HG02763 (cell line): ENCODE measurements around the gene SCFD2.
"Not testable (repeated sequence)": the region's sequence is repeated elsewhere in the genome, so short reads cannot be mapped to it uniquely, and the experiment has no call there.

ENCODE experiments used
- ATAC-seq: cut with Tn5 transposase; IDR thresholded peaks from one replicate; pipeline ENCODE4 v1.9.1; 2021; ENCODE audit warnings: mild to moderate bottlenecking, moderate library complexity; ENCODE audit not compliant: unreplicated experiment

The SCFD2 gene

DNA sequence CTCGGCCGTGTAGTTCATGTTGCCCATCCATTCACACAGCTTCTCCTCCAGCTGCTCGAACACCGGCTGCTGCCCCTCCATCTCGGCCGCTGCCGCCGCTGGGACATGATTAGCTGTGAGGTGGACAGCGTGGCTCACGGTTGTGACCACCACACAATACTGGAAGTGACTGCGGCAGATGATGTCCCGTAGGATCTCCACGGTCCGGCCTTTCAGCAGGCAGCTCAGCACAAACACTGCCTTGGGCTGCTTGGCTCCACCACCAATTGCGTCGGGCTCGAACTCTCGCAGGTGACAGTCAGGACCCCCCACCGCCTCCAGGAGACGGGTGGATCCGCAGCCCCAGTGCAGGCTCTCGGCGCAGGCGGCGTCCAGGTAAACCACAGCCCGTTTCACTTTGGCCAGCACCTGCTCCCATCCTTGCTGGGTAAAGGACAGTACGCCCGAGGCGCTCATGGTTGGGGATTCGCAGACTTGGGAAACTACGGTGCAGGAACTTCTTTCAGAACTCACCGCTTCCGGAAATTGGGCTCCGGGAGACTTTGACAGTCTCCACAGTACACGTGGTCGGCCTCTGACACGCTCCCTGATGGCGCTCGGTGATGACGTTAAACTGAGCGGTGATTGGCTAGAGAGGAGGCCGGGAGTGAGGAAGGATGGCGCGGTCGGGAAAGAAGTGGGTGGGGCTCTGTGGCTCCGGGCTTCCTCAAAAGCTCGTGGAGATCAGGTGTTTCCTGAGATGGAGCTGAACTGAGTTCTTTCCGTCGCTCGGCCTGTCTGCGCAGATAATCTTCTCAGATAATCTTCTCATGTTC lies at the start of gene SCFD2:
TSS of gene SCFD2 (minus strand) at position 576 of the 815 bp plus-strand sequence.
- peak; percentile 99 for ATAC-seq

GRCh38 chr4:53409479-53409878 lies 43.6 kb upstream of the SCFD2 start:
- not testable (repeated sequence) for ATAC-seq

- ATAC-seq: no peak
These were observed 14.4 kb upstream of the SCFD2 start for GRCh38 chr4:53380221-53380620.

DNA sequence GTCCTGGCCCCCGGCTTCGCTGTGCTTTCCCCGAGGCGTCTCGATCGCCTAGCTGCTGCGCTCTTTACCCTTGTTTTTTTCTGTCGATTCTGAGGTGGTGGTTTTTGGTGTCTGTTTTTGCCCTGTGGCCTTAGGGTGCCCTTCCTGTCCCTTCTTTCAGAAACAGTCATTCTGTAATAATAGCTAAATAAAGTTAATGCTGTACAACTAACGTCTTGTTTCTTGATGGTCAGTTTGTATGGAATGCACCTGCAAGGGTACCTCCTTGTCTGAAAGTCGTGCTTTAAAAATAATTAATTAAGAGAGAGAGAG lies 12.3 kb upstream of the SCFD2 start:
- no peak for ATAC-seq

GRCh38 chr4:53377319-53378170 lies 11.7 kb upstream of the SCFD2 start, which contains the start of gene FIP1L1:
TSS of gene FIP1L1 (plus strand) at chr4:53377641. CDS start at chr4:53377839, 198 bp downstream.
- peak; percentile 91 for ATAC-seq

DNA sequence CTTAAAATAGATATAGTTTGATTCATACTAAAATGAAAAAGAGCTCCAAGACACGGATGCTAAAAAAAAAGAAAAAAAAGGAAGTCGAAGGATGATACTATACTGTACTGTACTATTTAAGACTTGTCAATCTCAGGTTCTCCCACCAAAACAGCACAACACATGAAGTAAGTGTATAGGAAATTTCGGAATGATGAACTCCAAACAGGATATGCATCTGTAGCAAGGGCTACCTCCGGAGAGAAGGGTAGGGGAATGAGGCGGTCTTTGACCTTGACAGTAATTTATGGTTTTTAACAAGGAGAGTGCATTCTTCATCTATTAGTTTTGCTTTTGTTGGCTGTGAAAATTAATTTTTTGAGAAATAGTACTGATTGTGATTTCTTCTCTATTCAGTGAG lies 11.0 kb upstream of the SCFD2 start:
- ATAC-seq: no peak

GRCh38 chr4:53374777-53375258 lies 9.0 kb upstream of the SCFD2 start:
- ATAC-seq: no peak

DNA sequence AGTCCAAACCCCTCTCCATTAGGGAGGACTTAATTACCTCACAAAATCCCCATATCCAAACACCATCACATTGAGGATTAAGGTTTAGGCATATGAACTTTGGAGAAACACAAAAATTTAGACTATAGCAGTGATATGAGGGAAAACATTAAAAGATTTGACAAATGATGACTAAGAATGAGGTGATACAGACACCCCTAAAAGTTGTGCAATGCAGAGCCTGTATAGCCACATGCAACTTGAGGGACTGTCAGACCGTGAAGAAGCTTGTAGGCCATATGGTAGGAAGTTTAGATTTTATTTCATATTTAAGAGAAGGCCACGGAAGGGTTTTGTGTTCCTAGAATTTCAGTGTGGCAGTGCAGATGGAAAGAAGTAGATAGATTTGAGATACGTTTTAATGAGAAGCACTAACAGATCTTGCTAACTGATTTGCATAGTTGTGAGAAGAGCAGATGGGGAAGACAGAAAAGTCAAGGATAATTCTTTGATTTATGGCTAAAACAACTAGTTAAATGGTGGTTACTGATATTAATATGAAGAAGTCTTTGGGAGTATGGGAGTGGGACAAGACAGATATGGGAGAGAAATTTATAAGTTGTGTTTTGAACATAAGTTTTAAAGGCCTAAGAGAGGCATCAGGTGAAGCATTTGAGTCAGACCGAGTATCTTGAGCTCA lies 6.1 kb upstream of the SCFD2 start:
- no peak for ATAC-seq

DNA sequence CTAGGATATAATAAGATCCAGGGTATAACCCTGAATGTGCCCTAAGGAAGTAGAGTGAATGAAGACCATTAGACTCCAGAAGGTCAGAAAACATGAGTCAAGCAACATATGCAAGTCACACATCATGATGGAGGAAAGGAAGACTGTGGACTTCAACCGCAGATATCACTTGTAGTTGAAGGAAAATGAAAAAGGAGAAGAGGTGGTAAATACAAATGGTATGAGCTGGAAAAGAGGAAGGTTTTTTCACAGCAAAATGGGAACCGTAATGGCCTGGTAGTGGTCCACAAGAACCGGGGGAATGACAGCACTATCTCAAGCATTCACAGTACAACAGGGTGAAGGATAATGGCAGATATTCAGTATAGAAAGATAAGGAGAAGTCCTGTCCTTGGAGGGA lies 5.2 kb upstream of the SCFD2 start:
- ATAC-seq: no peak

DNA sequence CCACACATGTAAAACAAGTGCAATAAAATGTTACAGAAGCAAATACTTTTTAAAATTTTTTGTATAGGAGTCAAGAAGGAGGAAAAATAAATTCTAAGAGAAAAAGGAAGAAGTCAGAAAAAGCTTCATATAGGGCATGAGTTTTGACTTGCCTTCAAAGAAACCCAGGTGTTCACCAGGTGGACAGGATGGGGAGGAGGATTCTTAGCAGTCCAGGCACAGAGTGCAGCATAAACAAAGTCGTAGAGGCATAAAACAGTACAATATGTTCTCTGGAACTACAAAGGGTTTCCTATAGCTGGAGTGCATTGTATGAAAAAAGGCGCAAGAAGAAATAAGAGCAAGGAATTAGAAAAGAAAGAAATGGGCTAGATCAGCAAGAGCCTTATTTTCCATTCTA lies 1.9 kb upstream of the SCFD2 start:
- ATAC-seq: no peak

DNA sequence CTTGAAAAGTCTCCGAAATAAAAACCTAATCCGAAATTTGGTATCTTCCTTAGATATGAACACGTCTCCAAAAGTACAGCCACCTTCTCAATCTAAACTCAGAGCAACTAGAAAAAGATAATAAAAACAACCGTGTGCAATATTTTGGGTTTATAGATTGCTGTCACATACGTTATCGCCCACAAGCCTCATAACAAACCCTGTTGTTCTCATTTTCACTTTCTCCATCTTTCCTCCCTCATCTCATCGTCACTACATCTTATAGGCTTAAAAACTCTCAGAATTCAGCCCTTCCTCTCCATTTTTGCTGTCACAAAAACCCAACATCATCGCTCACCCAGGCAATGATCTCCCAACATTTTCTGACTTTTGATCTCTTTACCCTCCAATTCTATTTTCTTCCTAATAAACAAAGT lies 448 bp upstream of the SCFD2 start:
- ATAC-seq: no peak

- ATAC-seq: no peak
These were observed 758 bp downstream of the SCFD2 start for GRCh38 chr4:53365121-53365485.

DNA sequence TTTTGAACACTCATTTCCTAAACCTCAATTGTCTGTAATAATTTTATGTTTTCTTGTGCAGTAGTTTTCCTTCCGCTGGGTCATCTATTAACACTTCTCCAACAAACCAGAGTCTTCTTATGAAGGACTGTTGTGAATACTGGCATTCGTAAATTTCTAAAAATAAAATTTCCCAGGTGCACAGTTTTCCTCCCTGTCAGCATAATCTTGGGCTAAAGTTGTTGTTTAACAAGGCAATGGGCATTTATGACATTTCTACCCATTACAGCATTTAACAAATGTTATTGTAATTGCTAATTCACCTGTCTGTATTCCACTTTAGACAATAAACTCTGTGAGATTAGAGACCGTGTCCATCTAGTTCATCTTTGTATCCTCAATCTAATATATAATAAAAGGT lies 1.2 kb downstream of the SCFD2 start:
- ATAC-seq: no peak

DNA sequence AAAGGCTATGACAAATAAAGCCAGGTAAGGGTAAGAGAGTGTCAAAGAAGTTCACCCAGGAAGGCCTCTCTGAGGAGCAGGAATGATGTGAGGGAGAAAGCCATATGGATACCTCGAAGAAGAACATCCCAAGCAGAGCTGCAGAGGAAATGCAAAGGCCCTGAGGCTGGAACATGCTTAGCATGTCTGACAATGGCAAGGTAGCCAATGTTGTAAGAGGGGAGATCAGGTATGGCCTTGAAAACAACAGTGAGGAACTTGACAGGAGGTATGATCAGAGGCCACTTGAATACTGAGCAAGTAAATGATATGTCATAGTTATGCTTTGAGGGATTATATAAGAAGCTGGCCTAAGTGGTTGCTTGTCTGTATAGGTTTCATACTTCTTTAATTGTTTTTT lies 3.8 kb downstream of the SCFD2 start:
- no peak for ATAC-seq

DNA sequence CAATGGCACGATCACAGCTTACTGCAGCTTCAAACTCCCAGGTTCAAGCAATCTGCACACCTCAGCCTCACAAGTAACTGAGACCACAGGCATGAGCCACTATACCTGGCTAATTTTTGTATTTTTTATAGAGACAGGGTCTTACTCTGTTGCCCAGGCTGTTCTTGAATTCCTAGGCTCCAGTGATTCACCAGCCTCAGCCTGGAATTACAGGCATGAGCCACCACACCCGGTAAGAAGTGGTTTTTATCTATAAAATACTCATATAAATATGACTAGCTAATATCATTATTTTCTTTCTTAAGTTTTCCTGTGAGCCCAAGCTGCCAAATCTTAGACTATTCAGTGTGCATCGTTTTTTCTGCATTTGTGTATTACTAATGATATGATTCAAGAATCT lies 4.4 kb downstream of the SCFD2 start:
- no peak for ATAC-seq

DNA sequence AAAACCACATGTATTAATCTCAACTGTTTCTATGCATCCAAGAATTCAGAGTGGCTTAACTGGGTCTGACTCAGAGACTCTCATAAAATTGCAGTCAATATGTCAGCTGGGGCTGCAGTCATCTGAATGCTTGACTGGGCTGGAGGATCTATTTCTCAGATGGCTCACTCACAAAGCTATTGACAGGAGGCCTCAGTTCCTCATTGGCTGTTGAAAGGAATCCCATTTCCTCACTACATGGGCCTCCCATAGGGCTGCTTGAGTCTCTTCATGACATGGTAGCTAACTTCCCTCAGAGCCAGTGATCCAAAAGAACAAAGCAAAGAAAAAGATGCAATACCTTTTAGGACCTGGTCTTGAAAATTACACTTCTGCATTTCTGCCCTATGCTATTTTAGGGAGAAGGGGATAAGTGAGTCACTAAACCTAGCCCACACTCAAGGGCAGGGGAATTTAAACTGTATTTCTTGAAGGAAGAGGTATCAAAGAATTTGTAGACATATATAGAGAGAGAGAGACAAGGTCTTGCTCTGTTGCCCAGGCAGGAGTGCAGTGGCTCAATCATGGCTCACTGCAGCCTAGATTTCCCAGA lies 9.8 kb downstream of the SCFD2 start:
- ATAC-seq: no peak

- no peak for ATAC-seq
These were observed 11.7 kb downstream of the SCFD2 start for GRCh38 chr4:53354012-53354722.

- no peak for ATAC-seq
These were observed 16.8 kb downstream of the SCFD2 start for GRCh38 chr4:53349091-53349491.

DNA sequence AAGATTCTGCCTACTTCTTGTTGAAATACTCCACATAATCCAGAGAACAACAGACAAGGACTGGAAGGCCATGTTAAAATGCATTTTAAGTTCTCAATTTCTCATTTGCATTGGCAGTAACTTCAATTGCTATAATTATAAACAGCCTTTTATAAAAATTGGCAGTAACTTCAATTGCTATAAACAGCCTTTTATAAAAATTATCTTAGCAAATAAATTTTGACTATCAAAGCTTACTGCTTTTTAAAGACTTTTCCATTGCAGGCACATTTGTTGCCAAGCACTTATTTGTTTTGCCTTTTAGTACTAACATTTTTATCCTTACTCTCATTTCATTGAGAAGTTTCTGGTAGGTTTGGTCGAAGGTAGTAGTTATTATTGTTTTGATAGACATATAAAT lies 17.8 kb downstream of the SCFD2 start:
- ATAC-seq: no peak
